Measurements from ENCODE around the gene TMEM87B. TPM values are rescaled to one million over a fixed set of nuclear protein-coding genes. Genes with fewer than 3 reads are reported as not detected.

Gene TMEM87B
- total RNA-seq, 8 experiments from 2014 or later = 7.8 to 18.6 (median 15.5) TPM

GRCh38 chr2:112150851-112151250, 95.8 kb downstream of the TMEM87B start:
- WGBS, 10 experiments = 78 to 100% (median 87%) methylated on average over 1 to 10 of the region's 11 CpGs; no CpG with 5 or more reads in 2 of the 10 experiments
- no peak overlapping the region for H3K4me3 ChIP-seq
- peaks cover 0 to 4% of the 10 kb centered on the region in 2 donors for H3K4me1 ChIP-seq (replicated peaks in 1 of 2)
- ATAC-seq (replicated peaks in 6 of 8) = peak in 1 of 8 experiments; percentile 8
- no peak overlapping the region for H3K27ac ChIP-seq
- in situ Hi-C loops (cut with MboI; ENCODE audit: low pct_unique_long_range_greater_than_20kb in 2 of 9, low sequenced_read_pairs in 9 of 9, unreplicated experiment in 9 of 9) = no loop called here

- in situ Hi-C loops (cut with MboI; ENCODE audit: low pct_unique_long_range_greater_than_20kb in 2 of 9, low sequenced_read_pairs in 9 of 9, unreplicated experiment in 9 of 9) = no loop called here
- no peak for ATAC-seq (replicated peaks in 6 of 8)
- 60 to 100% (median 90%) methylated on average over 1 to 5 of the region's 5 CpGs; no CpG with 5 or more reads in 2 of the 10 experiments for WGBS, 10 experiments
- Histone ChIP-seq H3K4me1 (replicated peaks in 1 of 2) (peaks cover 0 to 4% of the 10 kb centered on the region in 2 donors), H3K4me3 (no peak overlapping the region), H3K27ac (no peak overlapping the region)
Measured at GRCh38 chr2:112151271-112151670, 96.2 kb downstream of the TMEM87B start.

- no peak for ATAC-seq (replicated peaks in 6 of 8)
- Histone ChIP-seq H3K27ac (no peak overlapping the region), H3K4me1 (replicated peaks in 1 of 2) (peaks cover 0 to 4% of the 10 kb centered on the region in 2 donors), H3K4me3 (no peak overlapping the region)
- 74 to 100% (median 94%) methylated on average over 1 to 6 of the region's 18 CpGs; no CpG with 5 or more reads in 5 of the 10 experiments for WGBS, 10 experiments
- in situ Hi-C loops (cut with MboI; ENCODE audit: low pct_unique_long_range_greater_than_20kb in 2 of 9, low sequenced_read_pairs in 9 of 9, unreplicated experiment in 9 of 9) = no loop called here
Measured at GRCh38 chr2:112151701-112152440, 96.8 kb downstream of the TMEM87B start.

GRCh38 chr2:112152476-112153178, 97.6 kb downstream of the TMEM87B start:
- WGBS, 10 experiments = 30 to 100% (median 91%) methylated on average over 1 to 9 of the region's 10 CpGs; no CpG with 5 or more reads in 2 of the 10 experiments
- ATAC-seq (replicated peaks in 6 of 8) = no peak
- Histone ChIP-seq H3K4me3 (no peak overlapping the region), H3K27ac (no peak overlapping the region), H3K4me1 (replicated peaks in 1 of 2) (peaks cover 0 to 4% of the 10 kb centered on the region in 2 donors)
- in situ Hi-C loops (cut with MboI; ENCODE audit: low pct_unique_long_range_greater_than_20kb in 2 of 9, low sequenced_read_pairs in 9 of 9, unreplicated experiment in 9 of 9) = no loop called here

GRCh38 chr2:112153179-112153490, 98.1 kb downstream of the TMEM87B start:
- Histone ChIP-seq H3K27ac (no peak overlapping the region), H3K4me3 (no peak overlapping the region), H3K4me1 (replicated peaks in 1 of 2) (peaks cover 0 to 4% of the 10 kb centered on the region in 2 donors)
- in situ Hi-C loops (cut with MboI; ENCODE audit: low pct_unique_long_range_greater_than_20kb in 2 of 9, low sequenced_read_pairs in 9 of 9, unreplicated experiment in 9 of 9) = no loop called here
- 25 to 100% (median 98%) methylated on average over 2 to 9 of the region's 12 CpGs; no CpG with 5 or more reads in 3 of the 10 experiments for WGBS, 10 experiments
- ATAC-seq (replicated peaks in 6 of 8) = peak in 1 of 8 experiments; percentile 53

- Histone ChIP-seq H3K27ac (no peak overlapping the region), H3K4me1 (replicated peaks in 1 of 2) (peaks cover 0 to 4% of the 10 kb centered on the region in 2 donors), H3K4me3 (no peak overlapping the region)
- in situ Hi-C loops (cut with MboI; ENCODE audit: low pct_unique_long_range_greater_than_20kb in 2 of 9, low sequenced_read_pairs in 9 of 9, unreplicated experiment in 9 of 9) = no loop called here
- WGBS, 10 experiments = 83 to 100% (median 100%) methylated on average over 1 to 2 of the region's 10 CpGs; no CpG with 5 or more reads in 6 of the 10 experiments
- ATAC-seq (replicated peaks in 6 of 8) = no peak
Measured at GRCh38 chr2:112153501-112153900, 98.4 kb downstream of the TMEM87B start.

- Histone ChIP-seq H3K27ac (no peak overlapping the region), H3K4me1 (replicated peaks in 1 of 2) (peaks cover 0 to 4% of the 10 kb centered on the region in 2 donors), H3K4me3 (no peak overlapping the region)
- no peak for ATAC-seq (replicated peaks in 6 of 8)
- WGBS, 10 experiments = 35 to 100% (median 71%) methylated on average over 2 to 8 of the region's 14 CpGs; no CpG with 5 or more reads in 2 of the 10 experiments
- in situ Hi-C loops (cut with MboI; ENCODE audit: low pct_unique_long_range_greater_than_20kb in 2 of 9, low sequenced_read_pairs in 9 of 9, unreplicated experiment in 9 of 9) = no loop called here
Measured at GRCh38 chr2:112154246-112155117, 99.4 kb downstream of the TMEM87B start.

GRCh38 chr2:112155331-112156151, 100.5 kb downstream of the TMEM87B start:
- Histone ChIP-seq H3K4me3 (no peak overlapping the region), H3K27ac (no peak overlapping the region), H3K4me1 (replicated peaks in 1 of 2) (no peaks in the 10 kb centered on the region)
- ATAC-seq (replicated peaks in 6 of 8) = no peak
- WGBS, 10 experiments = 78 to 96% (median 90%) methylated on average over 2 to 12 of the region's 27 CpGs; no CpG with 5 or more reads in 3 of the 10 experiments
- in situ Hi-C loops (cut with MboI; ENCODE audit: low pct_unique_long_range_greater_than_20kb in 2 of 9, low sequenced_read_pairs in 9 of 9, unreplicated experiment in 9 of 9) = no loop called here

- Histone ChIP-seq H3K27ac (no peak overlapping the region), H3K4me1 (replicated peaks in 1 of 2) (no peaks in the 10 kb centered on the region), H3K4me3 (no peak overlapping the region)
- 8 to 97% (median 82%) methylated on average over 2 to 9 of the region's 21 CpGs; no CpG with 5 or more reads in 3 of the 10 experiments for WGBS, 10 experiments
- in situ Hi-C loops (cut with MboI; ENCODE audit: low pct_unique_long_range_greater_than_20kb in 2 of 9, low sequenced_read_pairs in 9 of 9, unreplicated experiment in 9 of 9) = no loop called here
- no peak for ATAC-seq (replicated peaks in 6 of 8)
Measured at GRCh38 chr2:112156152-112156986, 101.3 kb downstream of the TMEM87B start.

- H3K4me3 ChIP-seq = no peak overlapping the region
- 0 to 100% (median 67%) methylated on average over 1 to 3 of the region's 3 CpGs; no CpG with 5 or more reads in 5 of the 10 experiments for WGBS, 10 experiments
- in situ Hi-C loops (cut with MboI; ENCODE audit: low pct_unique_long_range_greater_than_20kb in 2 of 9, low sequenced_read_pairs in 9 of 9, unreplicated experiment in 9 of 9) = no loop called here
- no peak for ATAC-seq (replicated peaks in 6 of 8)
- no peaks in the 10 kb centered on the region for H3K4me1 ChIP-seq (replicated peaks in 1 of 2)
- H3K27ac ChIP-seq = no peak overlapping the region
Measured at GRCh38 chr2:112157472-112157871, 102.4 kb downstream of the TMEM87B start.

GRCh38 chr2:112159454-112159921, 104.4 kb downstream of the TMEM87B start:
- Histone ChIP-seq H3K4me3 (no peak overlapping the region), H3K27ac (no peak overlapping the region), H3K4me1 (replicated peaks in 1 of 2) (no peaks in the 10 kb centered on the region)
- peak in 1 of 8 experiments; percentile 41 for ATAC-seq (replicated peaks in 6 of 8)
- in situ Hi-C loops (cut with MboI; ENCODE audit: low pct_unique_long_range_greater_than_20kb in 2 of 9, low sequenced_read_pairs in 9 of 9, unreplicated experiment in 9 of 9) = no loop called here
- WGBS, 10 experiments = 13 to 84% (median 77%) methylated on average over 1 to 5 of the region's 31 CpGs; no CpG with 5 or more reads in 6 of the 10 experiments
